NT2/D1 (cell line): ENCODE measurements around the gene NSD2.
A peak's percentile ranks its signal among the peaks of the same experiment; 100 is the strongest.
"Not testable (repeated sequence)": the region's sequence is repeated elsewhere in the genome, so short reads cannot be mapped to it uniquely, and the experiment has no call there.

ENCODE experiments used
- DNase-seq: peaks from one replicate; pipeline ENCODE4 v3.0.0-alpha.2; 2011; ENCODE audit warnings: low read depth, low spot score
- H3K27me3 ChIP-seq: 2 replicates; pipeline ENCODE4 v1.6.0; 2011; ENCODE audit warnings: mild to moderate bottlenecking; ENCODE audit not compliant: insufficient read length, insufficient read depth
- H3K36me3 ChIP-seq: 2 replicates; pipeline ENCODE4 v1.6.1; 2011; ENCODE audit warnings: mild to moderate bottlenecking, low read length, mixed read lengths; ENCODE audit not compliant: insufficient read depth, insufficient read length
- H3K4me1 ChIP-seq: 2 replicates; pipeline ENCODE4 v1.5.1; 2011; ENCODE audit not compliant: insufficient read depth, insufficient read length
- H3K4me3 ChIP-seq: 2 replicates; pipeline ENCODE4 v1.5.1; 2011; ENCODE audit warnings: low read depth; ENCODE audit not compliant: insufficient read length
- H3K9ac ChIP-seq: 2 replicates; pipeline ENCODE4 v1.6.0; 2011; ENCODE audit warnings: low read depth; ENCODE audit not compliant: insufficient read length
- H3K9me3 ChIP-seq: 2 replicates; pipeline ENCODE4 v1.5.1; 2011; ENCODE audit warnings: mild to moderate bottlenecking, low read length; ENCODE audit not compliant: insufficient read depth
- SUZ12 ChIP-seq: IDR thresholded peaks from 2 replicates; pipeline ENCODE4 v1.6.1; 2011; ENCODE audit not compliant: insufficient read length, insufficient read depth; ENCODE audit errors: extremely low read depth
- YY1 ChIP-seq: IDR thresholded peaks from 2 replicates; pipeline ENCODE4 v1.6.1; 2011; ENCODE audit not compliant: insufficient read length, insufficient read depth
- ZNF274 ChIP-seq: IDR thresholded peaks from 2 replicates; pipeline ENCODE4 v1.6.1; 2011; ENCODE audit warnings: mild to moderate bottlenecking, low read depth, low read length

The NSD2 gene

GRCh38 chr4:1826531-1827350 lies 44.5 kb upstream of the NSD2 start:
- H3K36me3 ChIP-seq, result peaks cover 78% of the 10 kb centered on the region
- H3K9me3 ChIP-seq, result peaks cover 12% of the 10 kb centered on the region
- H3K9ac ChIP-seq, result peak overlapping the region; percentile 53
- no peaks in the 10 kb centered on the region for H3K27me3 ChIP-seq
- no peak overlapping the region for H3K4me3 ChIP-seq
- TF ChIP-seq SUZ12, result no peak
- no peak for DNase-seq
- no peaks in the 10 kb centered on the region for H3K4me1 ChIP-seq

GRCh38 chr4:1830234-1830633 lies 41.0 kb upstream of the NSD2 start:
- no peaks in the 10 kb centered on the region for H3K4me1 ChIP-seq
- TF ChIP-seq YY1 (no peak), ZNF274 (no peak), SUZ12 (no peak)
- peaks cover 12% of the 10 kb centered on the region for H3K9me3 ChIP-seq
- H3K27me3 ChIP-seq, result no peaks in the 10 kb centered on the region
- no peak for DNase-seq
- H3K4me3 ChIP-seq, result no peak overlapping the region
- no peak overlapping the region for H3K9ac ChIP-seq
- peaks cover 76% of the 10 kb centered on the region for H3K36me3 ChIP-seq

- DNase-seq, result no peak
- TF ChIP-seq SUZ12, result no peak
- no peak for TF ChIP-seq ZNF274
- Histone ChIP-seq H3K9ac (no peak overlapping the region), H3K4me3 (no peak overlapping the region), H3K36me3 (peaks cover 76% of the 10 kb centered on the region), H3K4me1 (no peaks in the 10 kb centered on the region), H3K27me3 (no peaks in the 10 kb centered on the region), H3K9me3 (peaks cover 12% of the 10 kb centered on the region)
Measured at GRCh38 chr4:1830642-1831228, 40.5 kb upstream of the NSD2 start.

- peaks cover 12% of the 10 kb centered on the region for H3K9me3 ChIP-seq
- no peak overlapping the region for H3K4me3 ChIP-seq
- no peaks in the 10 kb centered on the region for H3K4me1 ChIP-seq
- DNase-seq, result no peak
- H3K9ac ChIP-seq, result no peak overlapping the region
- peaks cover 75% of the 10 kb centered on the region for H3K36me3 ChIP-seq
- H3K27me3 ChIP-seq, result no peaks in the 10 kb centered on the region
- TF ChIP-seq YY1, result no peak
- TF ChIP-seq SUZ12, result no peak
- TF ChIP-seq ZNF274, result no peak
Measured at GRCh38 chr4:1831331-1831730, 39.9 kb upstream of the NSD2 start.

GRCh38 chr4:1832690-1833089 lies 38.5 kb upstream of the NSD2 start:
- peaks cover 12% of the 10 kb centered on the region for H3K9me3 ChIP-seq
- no peak overlapping the region for H3K9ac ChIP-seq
- no peaks in the 10 kb centered on the region for H3K27me3 ChIP-seq
- TF ChIP-seq YY1, result no peak
- TF ChIP-seq SUZ12, result no peak
- no peak for TF ChIP-seq ZNF274
- no peaks in the 10 kb centered on the region for H3K4me1 ChIP-seq
- H3K36me3 ChIP-seq, result peaks cover 79% of the 10 kb centered on the region
- H3K4me3 ChIP-seq, result no peak overlapping the region
- DNase-seq, result no peak

- Histone ChIP-seq H3K9me3 (peaks cover 12% of the 10 kb centered on the region), H3K27me3 (no peaks in the 10 kb centered on the region), H3K4me3 (no peak overlapping the region), H3K4me1 (no peaks in the 10 kb centered on the region), H3K9ac (no peak overlapping the region), H3K36me3 (peaks cover 85% of the 10 kb centered on the region)
- TF ChIP-seq YY1 (no peak), SUZ12 (no peak), ZNF274 (no peak)
- no peak for DNase-seq
Measured at GRCh38 chr4:1833307-1834046, 37.7 kb upstream of the NSD2 start.

GRCh38 chr4:1834047-1834775 lies 37.0 kb upstream of the NSD2 start:
- TF ChIP-seq YY1 (no peak), SUZ12 (no peak), ZNF274 (no peak)
- Histone ChIP-seq H3K36me3 (peaks cover 91% of the 10 kb centered on the region), H3K27me3 (no peaks in the 10 kb centered on the region), H3K9ac (no peak overlapping the region), H3K9me3 (peaks cover 10% of the 10 kb centered on the region), H3K4me1 (no peaks in the 10 kb centered on the region), H3K4me3 (no peak overlapping the region)
- DNase-seq, result no peak

- not testable (repeated sequence) for H3K4me1 ChIP-seq, H3K9me3 ChIP-seq, H3K9ac ChIP-seq, DNase-seq, H3K4me3 ChIP-seq, H3K27me3 ChIP-seq
- H3K36me3 ChIP-seq, result peaks cover 89% of the 10 kb centered on the region
Measured at GRCh38 chr4:1835836-1836235, 35.4 kb upstream of the NSD2 start.
